IMR-90 (cell line): ENCODE measurements around the gene ADCK1. TPM values are rescaled to one million over a fixed set of nuclear protein-coding genes. Genes with fewer than 3 reads are reported as not detected.

Experiments
- ATAC-seq: fragments of 200-7000 bp; cut with Tn5 transposase; 2 replicates; pipeline ENCODE4 v1.9.1; 2020; ENCODE audit warnings: low read depth, mild to moderate bottlenecking, moderate library complexity
- BruUV-seq: library from RNA; stranded (reverse); fragments of 400-500 nt; replicated peaks from 2 replicates; lab custom pipeline; 2021; lab: Mats Ljungman, UMichigan
- CTCF ChIA-PET: fragments of 300-600 bp; formaldehyde crosslinking; extraction: SDS; loops from one replicate; lab custom pipeline; 2021; ENCODE audit warnings: antibody characterized with exemption; lab: Yijun Ruan, JAX
- POLR2A ChIA-PET: fragments of 300-600 bp; sonication (Branson Sonifier 250); formaldehyde crosslinking; loops from one replicate; lab custom pipeline; 2022; ENCODE audit warnings: antibody characterized with exemption; ENCODE audit not compliant: unreplicated experiment; lab: Charles Lee
- DNase-seq: peaks from one replicate; pipeline ENCODE4 v3.0.0; 2013
- H2AFZ ChIP-seq: replicated peaks from 2 replicates; pipeline ENCODE3; 2013; ENCODE audit warnings: low read length, mild to moderate bottlenecking; ENCODE audit not compliant: poor library complexity
- H2AK5ac ChIP-seq: 2 replicates; pipeline ENCODE4 v1.6.1; 2013; ENCODE audit warnings: low read depth, low read length, inconsistent platforms
- H2AK9ac ChIP-seq: replicated peaks from 2 replicates; pipeline ENCODE3; 2013; ENCODE audit warnings: mild to moderate bottlenecking, low read depth, low read length, moderate library complexity; ENCODE audit not compliant: poor library complexity
- H2BK120ac ChIP-seq: 2 replicates; pipeline ENCODE4 v1.6.1; 2013; ENCODE audit warnings: low read depth, low read length, inconsistent platforms
- H2BK15ac ChIP-seq: 3 replicates; pipeline ENCODE4 v1.6.1; 2013; ENCODE audit warnings: low read depth, low read length, inconsistent platforms
- H2BK20ac ChIP-seq: 2 replicates; pipeline ENCODE4 v1.6.1; 2013; ENCODE audit warnings: low read depth, mild to moderate bottlenecking, inconsistent platforms, low read length, moderate library complexity
- H2BK5ac ChIP-seq: 2 replicates; pipeline ENCODE4 v1.6.1; 2013; ENCODE audit warnings: mild to moderate bottlenecking, low read depth, low read length, inconsistent platforms; ENCODE audit not compliant: poor library complexity, severe bottlenecking
- H3K14ac ChIP-seq: replicated peaks from 2 replicates; pipeline ENCODE4 v1.6.1; 2013; ENCODE audit warnings: low read depth, low read length, inconsistent platforms
- H3K18ac ChIP-seq: 2 replicates; pipeline ENCODE4 v1.6.1; 2013; ENCODE audit warnings: low read depth, low read length, control low read depth
- H3K23ac ChIP-seq: 2 replicates; pipeline ENCODE4 v1.6.1; 2013; ENCODE audit warnings: low read depth, low read length, inconsistent platforms
- H3K27ac ChIP-seq: 2 replicates; pipeline ENCODE4 v1.5.1; 2013; ENCODE audit warnings: mild to moderate bottlenecking, control low read depth, low read length; ENCODE audit not compliant: insufficient read depth
- H3K27me3 ChIP-seq: 2 replicates; pipeline ENCODE4 v1.6.1; 2013; ENCODE audit warnings: low read length; ENCODE audit not compliant: control insufficient read depth, insufficient read depth
- H3K36me3 ChIP-seq: 2 replicates; pipeline ENCODE4 v1.6.1; 2013; ENCODE audit warnings: low read length, mixed read lengths; ENCODE audit not compliant: control insufficient read depth, insufficient read depth
- H3K4ac ChIP-seq: 2 replicates; pipeline ENCODE4 v1.6.1; 2013; ENCODE audit warnings: low read depth, low read length, inconsistent platforms
- H3K4me1 ChIP-seq: 2 replicates; pipeline ENCODE4 v1.6.1; 2013; ENCODE audit warnings: low read length, mixed read lengths; ENCODE audit not compliant: control insufficient read depth, insufficient read depth
- H3K4me2 ChIP-seq: 2 replicates; pipeline ENCODE4 v1.6.1; 2013; ENCODE audit warnings: low read depth, mild to moderate bottlenecking, control low read depth, low read length, moderate library complexity
- H3K4me3 ChIP-seq: 2 replicates; pipeline ENCODE4 v1.5.1; 2013; ENCODE audit warnings: low read depth, mild to moderate bottlenecking, control low read depth, low read length, moderate library complexity; ENCODE audit not compliant: insufficient read depth
- H3K56ac ChIP-seq: 2 replicates; pipeline ENCODE4 v1.6.1; 2013; ENCODE audit warnings: low read length, inconsistent platforms; ENCODE audit not compliant: insufficient read depth; ENCODE audit errors: extremely low read depth
- H3K79me1 ChIP-seq, 2 experiments: 2 replicates each; pipeline ENCODE4 v1.6.1; 2013; ENCODE audit warnings: low read length in 2 of 2, inconsistent platforms in 1 of 2, low read depth in 1 of 2
- H3K9ac ChIP-seq: 2 replicates; pipeline ENCODE4 v1.6.1; 2013; ENCODE audit warnings: low read depth, low read length, control low read depth
- H3K9me1 ChIP-seq: 2 replicates; pipeline ENCODE4 v1.6.1; 2013; ENCODE audit warnings: low read length, inconsistent platforms; ENCODE audit not compliant: insufficient read depth
- H3K9me3 ChIP-seq: 2 replicates; pipeline ENCODE4 v1.6.1; 2013; ENCODE audit warnings: low read length; ENCODE audit not compliant: control insufficient read depth, insufficient read depth
- H4K20me1 ChIP-seq: 2 replicates; pipeline ENCODE4 v1.6.1; 2013; ENCODE audit warnings: low read length, inconsistent platforms; ENCODE audit not compliant: insufficient read depth
- H4K5ac ChIP-seq: 2 replicates; pipeline ENCODE4 v1.6.1; 2013; ENCODE audit warnings: mild to moderate bottlenecking, low read depth, low read length, control low read depth
- H4K8ac ChIP-seq, 2 experiments: 2 replicates each; pipeline ENCODE4 v1.6.1; 2013; ENCODE audit warnings: low read depth in 2 of 2, low read length in 2 of 2, control low read depth in 1 of 2, inconsistent platforms in 1 of 2
- H4K91ac ChIP-seq: 2 replicates; pipeline ENCODE4 v1.6.1; 2013; ENCODE audit warnings: low read depth, low read length, inconsistent platforms; ENCODE audit not compliant: insufficient read depth
- NFE2L2 ChIP-seq: fragments of 150-350 bp; IDR thresholded peaks from 2 replicates; pipeline ENCODE4 v1.6.1; 2016; ENCODE audit warnings: low read depth, mild to moderate bottlenecking, low read length
- SMC3 ChIP-seq: fragments of 150-350 bp; IDR thresholded peaks from 2 replicates; pipeline ENCODE4 v1.6.1; 2016; ENCODE audit warnings: low read depth, mild to moderate bottlenecking, antibody characterized with exemption, low read length, moderate library complexity
- WGBS, 2 experiments: methylation state at CpG; one replicate each; pipeline versions ENCODE4 v1.1.5 to v1.1.7; 2013; ENCODE audit warnings: missing lambda C conversion rate in 2 of 2; ENCODE audit not compliant: insufficient read length in 1 of 2; ENCODE audit errors: extremely low coverage in 2 of 2; 5-methylcytosine and 5-hydroxymethylcytosine counted together
- dilution Hi-C: fragments of 300-500 bp; cut with HindIII; formaldehyde crosslinking; loops from one replicate; pipeline ENCODE4 v1.14.3; 2018; ENCODE audit warnings: low sequenced_read_pairs; ENCODE audit not compliant: unreplicated experiment
- in situ Hi-C: fragments of 300-500 bp; cut with MboI; formaldehyde crosslinking; loops from 3 replicates; pipeline ENCODE4 v1.14.3; 2019; ENCODE audit warnings: low sequenced_read_pairs, inconsistent platforms, mixed read lengths
- intact Hi-C: fragments of 100-400 bp; cut with micrococcal nuclease; formaldehyde crosslinking; loops from 2 replicates; pipeline ENCODE4 v1.10.0; 2022
- polyA plus RNA-seq, 3 experiments: library from polyadenylated mRNA; depleted of rRNA; stranded (reverse); fragments of >200 nt; gene quantifications; 2 replicates each; pipeline ENCODE4 v1.2.3, GENCODE V29; 2012; ENCODE audit warnings: low replicate concordance in 1 of 3
- total RNA-seq: library from RNA; depleted of rRNA; stranded (reverse); fragments of >200 nt; gene quantifications from 2 replicates; pipeline ENCODE4 v1.2.3, GENCODE V29; 2012

ADCK1 gene
- total and polyA plus RNA-seq, 2 of the 4 experiments (the other 2 are of a cell fraction): 1.6 to 4.6 TPM

DNA sequence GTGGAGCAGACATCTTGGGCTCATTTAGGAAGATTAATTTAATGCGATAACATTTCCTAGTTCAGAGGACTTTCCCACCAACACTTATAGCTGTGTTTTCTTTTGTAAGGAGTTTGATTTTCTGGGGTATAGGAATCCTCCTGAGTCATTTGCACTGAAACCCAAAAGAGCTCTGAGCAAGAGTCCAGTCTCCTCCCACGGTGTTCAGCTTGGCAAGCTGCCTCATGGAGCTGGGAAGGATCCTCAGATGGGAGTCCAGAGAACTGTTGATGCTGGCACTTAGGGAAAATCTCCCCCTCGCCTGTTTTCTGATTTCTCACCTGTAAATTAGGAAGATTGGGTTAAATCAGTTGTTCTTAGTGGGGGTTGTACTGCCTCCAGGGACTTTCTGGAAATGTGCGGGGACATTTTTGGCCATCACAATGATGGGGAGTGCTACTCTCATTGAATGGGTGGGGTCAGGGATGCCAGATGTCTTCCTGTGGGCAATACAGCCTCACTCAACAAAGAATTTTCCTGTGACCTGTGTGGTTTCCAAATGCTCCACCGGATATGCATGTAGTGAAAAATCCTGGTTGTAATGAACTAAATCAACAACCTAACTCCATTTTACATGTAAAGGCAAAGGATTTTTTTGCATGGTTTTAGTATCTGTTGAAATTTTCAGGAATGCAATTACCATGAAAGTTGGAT is 150.6 kb downstream of the ADCK1 start:
- in situ Hi-C loops (no loop called here), dilution Hi-C loops (no loop called here), intact Hi-C loops (no loop called here)
- Histone ChIP-seq H3K79me1 (no peaks in the 10 kb centered on the region), H4K91ac (no peak overlapping the region), H3K4ac (no peak overlapping the region), H3K27ac (no peak overlapping the region), H4K5ac (no peak overlapping the region), H3K9ac (no peak overlapping the region), H4K8ac (no peak overlapping the region), H3K27me3 (no peaks in the 10 kb centered on the region), H3K14ac (no peak overlapping the region), H3K4me1 (no peaks in the 10 kb centered on the region), H4K20me1 (no peaks in the 10 kb centered on the region), H3K9me3 (no peaks in the 10 kb centered on the region), H2AFZ (no peak overlapping the region), H2AK9ac (no peak overlapping the region), H3K36me3 (no peaks in the 10 kb centered on the region), H2BK120ac (no peak overlapping the region), H2BK5ac (no peak overlapping the region), H3K23ac (no peak overlapping the region), H3K9me1 (no peaks in the 10 kb centered on the region), H2BK15ac (no peak overlapping the region), H2BK20ac (no peak overlapping the region), H3K18ac (no peak overlapping the region), H3K4me3 (no peak overlapping the region), H3K56ac (no peak overlapping the region), H2AK5ac (no peak overlapping the region), H3K4me2 (no peak overlapping the region)
- ATAC-seq (no peak), DNase-seq (no peak)
- CTCF ChIA-PET: no interaction called here
- TF ChIP-seq NFE2L2 (no peak), SMC3 (no peak)
- no CpG with 5 or more reads among the region's 5 CpGs for WGBS, 2 experiments
- no TSS peak for BruUV-seq
- POLR2A ChIA-PET: no interaction called here
